ENCODE measurements around the gene GPR183.

The GPR183 gene

DNA sequence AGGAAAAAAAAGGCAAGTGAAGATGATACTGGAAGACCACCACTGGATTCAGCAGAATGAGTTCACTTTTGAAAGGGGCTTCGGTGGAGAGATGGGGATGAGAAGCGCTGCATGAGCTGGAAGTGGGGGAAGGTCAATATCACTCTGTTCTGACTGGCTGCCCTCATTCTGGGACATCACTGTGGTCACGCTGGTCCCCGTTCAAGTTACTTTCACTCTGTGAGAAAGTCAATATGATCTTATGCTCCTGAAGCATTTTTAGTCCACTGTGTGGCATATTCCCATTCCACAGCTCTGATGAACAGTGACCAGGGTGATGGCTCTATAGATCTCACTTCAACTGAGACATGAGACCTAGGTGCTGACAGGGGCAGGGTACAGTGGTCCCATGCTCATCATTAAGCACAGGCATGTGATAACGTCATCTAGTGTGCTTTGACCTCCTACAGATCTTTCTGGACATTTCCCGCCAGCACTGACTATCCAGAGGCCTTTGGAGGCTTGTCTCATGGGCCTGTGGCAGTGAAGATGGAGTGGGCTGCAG, 40.2 kb upstream of the GPR183 start:
- TF ChIP-seq, protein P1, sequence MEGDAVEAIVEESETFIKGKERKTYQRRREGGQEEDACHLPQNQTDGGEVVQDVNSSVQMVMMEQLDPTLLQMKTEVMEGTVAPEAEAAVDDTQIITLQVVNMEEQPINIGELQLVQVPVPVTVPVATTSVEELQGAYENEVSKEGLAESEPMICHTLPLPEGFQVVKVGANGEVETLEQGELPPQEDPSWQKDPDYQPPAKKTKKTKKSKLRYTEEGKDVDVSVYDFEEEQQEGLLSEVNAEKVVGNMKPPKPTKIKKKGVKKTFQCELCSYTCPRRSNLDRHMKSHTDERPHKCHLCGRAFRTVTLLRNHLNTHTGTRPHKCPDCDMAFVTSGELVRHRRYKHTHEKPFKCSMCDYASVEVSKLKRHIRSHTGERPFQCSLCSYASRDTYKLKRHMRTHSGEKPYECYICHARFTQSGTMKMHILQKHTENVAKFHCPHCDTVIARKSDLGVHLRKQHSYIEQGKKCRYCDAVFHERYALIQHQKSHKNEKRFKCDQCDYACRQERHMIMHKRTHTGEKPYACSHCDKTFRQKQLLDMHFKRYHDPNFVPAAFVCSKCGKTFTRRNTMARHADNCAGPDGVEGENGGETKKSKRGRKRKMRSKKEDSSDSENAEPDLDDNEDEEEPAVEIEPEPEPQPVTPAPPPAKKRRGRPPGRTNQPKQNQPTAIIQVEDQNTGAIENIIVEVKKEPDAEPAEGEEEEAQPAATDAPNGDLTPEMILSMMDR (IDR thresholded peaks at IDR 0.05; ENCODE audit: insufficient read depth, low read length, missing control alignments): no peak
- ChIA-PET POLR2A (interaction anchor here (0.5 kb wide), 1 partner anchor 405 kb away, joined by 3 read pairs; no protein-coding TSS in a partner anchor), CTCF (interaction anchor here (1.0 to 1.7 kb wide), 3 partner anchors 51 to 89 kb away, joined by 3 to 11 read pairs (median 3); no protein-coding TSS in a partner anchor)
- H3K4me3 ChIP-seq (ENCODE audit: low read depth, low read length): no peak overlapping the region
- no peak for DNase-seq (ENCODE audit: low read depth, low spot score)

DNA sequence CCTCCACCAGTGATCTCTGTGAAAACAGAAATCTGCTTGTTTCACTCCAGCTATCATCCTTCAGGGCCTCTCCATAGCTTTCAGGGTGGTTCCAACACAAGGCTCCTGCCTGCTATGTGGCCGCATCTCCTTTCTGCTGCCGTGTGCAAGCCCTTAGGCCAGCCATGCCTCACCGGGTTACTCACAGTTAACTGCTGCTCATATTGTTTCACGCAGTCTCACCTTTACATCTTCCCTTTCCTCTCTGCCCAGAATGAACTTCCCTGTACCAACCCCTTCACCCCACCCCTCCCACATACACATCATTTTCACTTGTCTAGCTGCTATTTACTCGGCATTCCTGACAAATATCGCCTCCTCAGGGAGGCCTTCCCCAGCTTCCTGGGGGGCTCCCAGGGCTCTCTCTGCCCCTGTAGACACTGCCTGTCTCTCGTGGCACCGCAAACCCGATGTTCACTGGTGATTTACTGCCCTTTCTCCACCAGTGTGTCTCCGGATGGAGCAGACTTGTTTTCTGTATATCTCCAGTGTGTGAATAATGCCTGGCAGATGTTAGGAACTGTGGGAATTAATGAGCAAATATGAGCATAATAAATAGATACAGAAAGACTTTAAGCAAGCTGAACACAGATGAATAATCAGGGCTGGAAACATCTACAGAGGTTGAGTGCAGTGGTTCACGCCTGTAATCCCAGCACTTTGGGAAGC, 39.3 kb upstream of the GPR183 start:
- H3K4me3 ChIP-seq (ENCODE audit: low read depth, low read length): no peak overlapping the region
- CTCF ChIA-PET: interaction anchor here (1.0 to 1.2 kb wide), 2 partner anchors 50 to 90 kb away, joined by 3 read pairs; no protein-coding TSS in a partner anchor
- no peak for DNase-seq (ENCODE audit: low read depth, low spot score)
- TF ChIP-seq, protein P1 (IDR thresholded peaks at IDR 0.05; ENCODE audit: insufficient read depth, low read length, missing control alignments): no peak
- POLR2A ChIA-PET: interaction anchor here (1.2 kb wide), 1 partner anchor 71 kb away, joined by 4 read pairs; no protein-coding TSS in a partner anchor

DNA sequence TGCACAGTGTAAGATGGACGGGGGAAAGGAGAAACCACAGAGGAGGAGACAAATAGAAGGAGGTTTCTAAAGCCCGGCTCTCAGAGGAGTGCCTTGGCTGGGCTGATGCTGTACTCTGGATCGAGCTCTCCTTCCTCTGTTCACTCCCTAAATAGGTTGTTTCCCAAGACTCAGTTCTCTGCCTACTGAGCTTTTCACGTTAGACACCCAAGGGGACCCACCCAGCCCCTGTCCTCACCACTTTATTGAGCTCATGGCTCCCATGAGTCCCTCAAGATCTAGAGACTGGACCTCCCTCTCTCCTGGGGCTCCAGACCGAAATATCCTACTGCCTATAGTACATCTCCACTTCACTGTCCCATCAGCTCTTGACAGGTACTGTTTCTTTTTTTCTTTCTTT, 38.1 kb upstream of the GPR183 start:
- H3K4me3 ChIP-seq (ENCODE audit: low read depth, low read length): no peak overlapping the region
- ChIA-PET CTCF (no interaction called here), POLR2A (no interaction called here)
- TF ChIP-seq, protein P1 (IDR thresholded peaks at IDR 0.05; ENCODE audit: insufficient read depth, low read length, missing control alignments): no peak
- DNase-seq (ENCODE audit: low read depth, low spot score): no peak

DNA sequence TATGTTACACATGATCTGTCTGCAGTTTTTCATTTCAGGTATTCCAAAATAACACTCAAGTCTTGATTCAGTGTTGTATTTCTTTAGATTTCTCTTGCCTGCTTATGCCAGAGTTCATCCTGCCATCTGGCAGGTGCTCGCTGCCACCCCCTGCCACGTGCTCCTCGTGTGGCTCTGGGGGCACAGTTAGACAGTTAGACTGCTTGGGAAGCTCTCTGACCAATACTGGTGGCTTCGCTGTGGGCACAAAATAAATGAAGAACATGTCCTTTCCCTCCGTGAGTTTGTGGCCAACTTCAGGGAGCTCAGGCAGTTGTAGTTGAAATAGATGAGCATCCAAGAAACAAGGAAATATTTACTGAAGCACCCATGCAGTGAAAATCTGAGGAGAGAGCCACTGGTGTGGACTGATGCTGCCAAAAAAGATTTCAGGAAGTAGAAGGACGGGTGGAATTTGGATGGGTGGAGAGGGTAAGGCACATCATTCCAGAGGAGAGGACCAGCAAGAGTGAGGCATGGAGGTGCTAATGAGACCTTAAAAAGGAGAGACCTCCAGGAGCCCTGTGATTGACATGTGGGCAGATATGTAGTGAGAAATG, 37.5 kb upstream of the GPR183 start:
- DNase-seq (ENCODE audit: low read depth, low spot score): no peak
- TF ChIP-seq, protein P1 (IDR thresholded peaks at IDR 0.05; ENCODE audit: insufficient read depth, low read length, missing control alignments): no peak
- ChIA-PET POLR2A (no interaction called here), CTCF (no interaction called here)
- no peak overlapping the region for H3K4me3 ChIP-seq (ENCODE audit: low read depth, low read length)

- no peak overlapping the region for H3K4me3 ChIP-seq (ENCODE audit: low read depth, low read length)
- DNase-seq (ENCODE audit: low read depth, low spot score): no peak
- TF ChIP-seq, protein P1 (IDR thresholded peaks at IDR 0.05; ENCODE audit: insufficient read depth, low read length, missing control alignments): no peak
- ChIA-PET CTCF (interaction anchor here (0.9 to 1.7 kb wide), 2 partner anchors 73 to 74 kb away, joined by 3 to 5 read pairs; no protein-coding TSS in a partner anchor), POLR2A (no interaction called here)
Observed at GRCh38 chr13:99342723-99343315, 35.6 kb upstream of the GPR183 start.
